NCI-H345 treated with DMSO at 0.1 percent for 48 hours (cell line): ENCODE measurements around the gene YDJC.
"Not testable (repeated sequence)": the region's sequence is repeated elsewhere in the genome, so short reads cannot be mapped to it uniquely, and the experiment has no call there.

Experiments
- DNase-seq: peaks from one replicate; lab custom pipeline; 2025; ENCODE audit not compliant: unreplicated experiment; lab: John Stamatoyannopoulos, UW

The YDJC gene

GRCh38 chr22:21652010-21652546 is 22.3 kb upstream of the YDJC start:
- peak; percentile 73 for DNase-seq

DNA sequence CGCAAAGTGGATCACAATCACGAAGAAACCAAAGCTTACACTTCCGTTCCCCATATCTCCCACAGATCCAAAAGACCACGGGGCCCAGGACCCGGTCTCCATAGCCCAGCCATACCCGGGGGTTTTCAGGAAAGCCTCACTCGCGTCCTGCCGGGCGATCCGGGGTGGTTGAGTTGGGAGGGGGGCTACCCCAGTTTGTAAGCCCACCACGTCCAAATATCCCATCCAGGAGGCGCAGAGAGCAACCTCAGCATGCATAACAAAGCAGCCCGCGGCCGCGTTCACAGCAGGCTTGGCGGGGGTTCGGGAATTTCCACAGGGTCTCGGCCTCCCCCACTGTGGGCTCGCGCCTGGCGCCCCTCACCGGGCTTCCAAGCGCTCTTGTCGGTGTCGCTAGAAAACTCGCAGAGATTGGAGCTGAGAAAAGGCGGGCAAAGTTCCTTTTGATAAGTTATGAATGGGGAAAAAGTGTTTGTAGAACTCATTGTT is 21.7 kb upstream of the YDJC start:
- DNase-seq: no peak

DNA sequence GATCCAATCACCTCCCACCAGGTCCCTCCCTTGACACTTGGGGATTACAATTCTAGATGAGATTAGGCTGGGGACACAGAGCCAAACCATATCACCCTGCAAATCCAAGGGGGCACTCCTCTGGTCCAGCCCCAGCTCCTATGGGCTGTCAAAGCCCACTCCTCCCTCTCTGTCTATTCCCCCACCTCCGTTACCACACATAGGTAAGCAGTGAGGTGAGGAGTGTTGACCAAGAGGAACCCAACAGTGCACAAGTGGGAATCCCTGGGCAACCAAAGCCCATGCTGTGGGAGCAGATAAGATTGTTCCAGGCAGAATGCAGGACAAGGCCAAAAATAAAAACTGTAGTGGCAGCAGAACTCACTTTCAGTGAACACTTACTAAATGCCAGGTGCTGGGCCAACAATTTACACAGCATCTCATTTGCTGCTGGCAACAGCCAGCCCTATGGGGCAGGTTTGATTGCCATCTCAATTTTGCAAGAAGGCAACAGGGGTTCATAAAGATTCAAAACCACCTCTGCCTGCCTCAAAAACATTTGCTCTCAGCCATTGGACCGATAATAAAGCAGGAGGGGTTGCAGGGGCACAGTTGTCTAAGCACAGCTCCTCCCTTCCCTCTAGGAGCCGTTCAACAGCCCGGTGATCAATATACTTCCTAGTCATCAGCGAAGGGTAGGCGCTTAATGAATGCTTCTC is 21.1 kb upstream of the YDJC start:
- DNase-seq: peak; percentile 48

GRCh38 chr22:21650280-21650679 is 20.5 kb upstream of the YDJC start:
- DNase-seq: no peak

- peak; percentile 62 for DNase-seq
These were observed 17.1 kb upstream of the YDJC start for GRCh38 chr22:21646608-21647590.

GRCh38 chr22:21645513-21645912 is 15.7 kb upstream of the YDJC start:
- not testable (repeated sequence) for DNase-seq

GRCh38 chr22:21643533-21644357 is 13.9 kb upstream of the YDJC start:
- no peak for DNase-seq

DNA sequence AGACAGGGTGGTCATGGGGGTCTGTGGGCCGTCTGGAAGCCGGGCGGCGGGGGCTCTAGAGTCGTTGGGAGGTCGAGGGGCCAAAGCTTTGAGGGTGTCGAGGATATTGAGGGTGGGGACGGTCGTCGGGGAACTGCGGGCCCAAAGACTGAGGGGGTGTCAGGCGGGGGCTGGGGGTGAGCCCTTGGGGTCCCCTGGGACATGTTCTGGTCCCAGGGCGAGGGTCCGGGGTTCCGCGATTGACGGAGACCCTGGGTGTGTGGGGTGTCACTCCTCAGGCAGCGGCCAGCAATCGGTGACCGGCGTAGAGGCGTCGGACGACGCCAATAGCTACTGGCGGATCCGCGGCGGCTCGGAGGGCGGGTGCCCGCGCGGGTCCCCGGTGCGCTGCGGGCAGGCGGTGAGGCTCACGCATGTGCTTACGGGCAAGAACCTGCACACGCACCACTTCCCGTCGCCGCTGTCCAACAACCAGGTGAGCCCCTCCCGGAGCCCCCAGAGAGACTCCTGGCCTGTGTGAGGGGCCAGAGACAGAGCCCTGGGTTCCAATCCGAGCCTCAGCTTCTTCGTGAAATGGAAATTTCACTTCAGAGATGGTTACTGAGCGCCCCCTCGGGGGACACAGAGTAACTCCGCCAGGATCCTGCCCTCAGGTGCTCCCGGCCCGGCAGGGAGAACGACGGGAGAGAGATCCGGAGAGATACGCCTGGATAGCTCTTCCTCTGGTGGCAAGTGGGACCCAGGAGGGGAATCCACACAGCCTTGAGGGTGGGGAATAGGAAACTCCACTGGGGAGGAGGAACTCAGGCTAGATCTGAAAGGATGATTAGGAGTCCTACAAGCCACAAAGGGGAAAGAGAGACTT is 13.0 kb upstream of the YDJC start:
- peak; percentile 30 for DNase-seq

- DNase-seq: peak; percentile 85
These were observed 12.2 kb upstream of the YDJC start, which contains the start of gene SDF2L1 for GRCh38 chr22:21641789-21642583. Gene SDF2L1, plus strand, starts transcription at chr22:21642302. Its CDS starts 35 bp downstream, at chr22:21642337.

DNA sequence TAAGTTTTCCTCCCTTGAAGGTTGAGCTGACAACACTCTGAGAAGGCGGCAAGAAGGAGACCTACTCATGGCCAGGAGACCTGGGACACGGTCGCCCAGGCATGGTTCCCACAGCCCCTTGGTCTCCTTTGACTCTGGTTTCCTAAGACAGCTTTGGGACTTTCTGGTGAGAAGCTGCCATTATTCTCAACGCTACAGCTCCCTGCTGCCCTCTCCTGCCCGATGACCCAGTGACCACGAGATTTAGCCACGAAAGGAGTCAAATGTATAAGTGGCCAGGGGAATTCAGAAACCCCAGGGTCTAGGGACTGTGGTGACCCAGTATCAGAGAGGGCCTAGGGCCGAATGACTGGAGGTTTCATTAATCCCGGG is 11.6 kb upstream of the YDJC start:
- no peak for DNase-seq

GRCh38 chr22:21640810-21641209 is 11.0 kb upstream of the YDJC start:
- no peak for DNase-seq

- no peak for DNase-seq
These were observed 9.5 kb upstream of the YDJC start for GRCh38 chr22:21639359-21639758.

DNA sequence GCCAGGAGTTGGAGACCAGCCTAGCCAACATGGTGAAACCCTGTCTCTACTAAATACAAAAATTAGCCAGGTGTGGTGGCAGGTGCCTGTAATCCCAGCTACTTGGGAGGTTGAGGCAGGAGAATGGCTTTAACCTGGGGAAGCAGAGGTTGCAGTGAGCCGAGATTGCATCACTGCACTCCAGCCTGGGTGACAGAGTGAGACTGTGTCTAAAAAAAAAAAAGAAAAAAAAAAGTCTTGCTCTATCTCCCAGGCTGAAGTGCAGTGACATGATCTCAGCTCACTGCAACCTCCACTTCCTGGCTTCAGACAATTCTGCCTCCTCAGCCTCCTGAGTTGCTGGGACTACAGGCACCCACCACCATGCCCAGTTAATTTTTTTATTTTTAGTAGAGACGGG is 7.6 kb upstream of the YDJC start:
- DNase-seq: not testable (repeated sequence)

DNA sequence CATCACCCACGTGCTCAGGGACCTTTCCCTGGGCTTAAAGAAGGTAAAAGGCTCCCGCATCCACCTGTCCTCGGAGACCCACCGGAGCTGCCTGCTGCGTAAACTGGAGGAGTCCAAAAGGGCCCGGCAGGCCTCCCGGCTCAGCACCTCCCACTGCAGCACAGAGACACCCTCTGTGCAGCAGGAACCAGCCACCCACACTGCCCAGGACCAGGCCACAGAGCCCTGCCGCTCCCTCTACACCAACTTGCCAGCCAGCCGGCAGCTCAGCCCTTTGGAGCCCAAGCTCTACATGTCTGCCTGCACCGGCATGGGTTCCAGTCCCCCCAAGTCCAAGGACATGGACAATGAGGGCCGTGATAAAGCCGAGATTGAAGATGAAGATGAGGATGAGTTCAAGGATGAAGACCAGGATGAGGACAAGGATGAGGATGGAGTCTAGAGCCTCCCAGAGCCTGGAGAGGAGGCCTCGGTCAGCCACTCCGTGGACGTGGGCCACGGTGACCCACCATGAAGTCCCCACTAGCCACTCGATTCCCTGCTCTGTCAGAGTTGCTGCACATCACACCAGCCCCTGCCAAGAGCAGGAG is 6.9 kb upstream of the YDJC start:
- DNase-seq: no peak

DNA sequence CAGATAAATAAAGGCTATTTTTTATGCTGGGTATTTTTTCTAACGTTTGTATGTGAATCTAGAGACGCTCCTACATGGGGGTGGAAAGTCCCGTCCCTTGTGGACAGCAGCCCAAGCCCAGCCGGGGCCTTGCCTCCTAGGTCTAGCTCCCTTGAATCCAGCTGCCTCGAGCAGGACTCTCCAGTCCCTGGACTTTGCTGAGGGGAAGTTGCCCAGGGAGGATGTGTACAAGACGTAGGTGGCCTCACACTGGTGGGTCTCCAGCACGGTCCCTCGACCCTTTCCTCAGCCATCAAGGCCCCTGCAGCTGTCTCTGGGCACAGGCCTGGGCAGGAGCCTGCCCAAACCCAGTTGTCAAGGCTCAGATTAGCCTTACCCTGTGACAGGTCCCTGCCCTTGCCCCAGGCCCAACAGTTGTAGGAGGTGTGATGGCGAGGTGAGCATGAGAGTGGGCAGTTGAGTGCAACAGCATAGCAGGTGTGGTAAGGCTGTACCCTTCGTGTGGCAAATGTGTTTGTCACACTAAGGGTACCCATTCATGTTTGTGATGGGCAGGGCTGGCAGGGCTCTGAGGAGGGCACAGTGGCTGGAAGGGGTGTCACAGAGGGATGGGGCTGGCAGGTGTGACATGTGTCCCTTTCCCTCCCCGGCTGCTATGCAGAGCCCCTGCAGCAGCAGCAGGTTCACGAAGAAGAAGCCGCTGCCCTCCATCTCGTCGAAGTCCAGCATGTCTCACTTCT is 6.1 kb upstream of the YDJC start:
- DNase-seq: no peak

DNA sequence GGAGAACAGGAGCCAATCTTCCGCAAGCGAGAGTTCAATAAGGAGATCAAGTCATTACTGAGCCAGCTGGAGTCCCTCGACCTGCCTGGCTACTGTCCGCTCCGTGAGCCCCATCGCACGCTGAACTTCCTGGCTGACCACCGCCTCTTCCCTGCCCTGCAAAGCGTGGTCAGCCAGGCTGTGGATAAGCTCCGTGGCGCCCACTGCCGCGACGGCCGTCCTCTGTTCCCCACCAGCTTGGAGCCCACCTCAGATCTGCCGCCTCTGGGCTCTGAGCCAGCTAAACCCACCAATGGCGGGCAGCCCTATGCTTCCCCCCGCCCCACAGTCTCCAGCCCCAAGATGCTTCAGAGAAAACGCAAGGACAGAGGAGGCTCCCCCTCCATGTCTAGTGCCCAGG is 5.0 kb upstream of the YDJC start:
- no peak for DNase-seq

- no peak for DNase-seq
These were observed 4.3 kb upstream of the YDJC start for GRCh38 chr22:21634081-21634480.

DNA sequence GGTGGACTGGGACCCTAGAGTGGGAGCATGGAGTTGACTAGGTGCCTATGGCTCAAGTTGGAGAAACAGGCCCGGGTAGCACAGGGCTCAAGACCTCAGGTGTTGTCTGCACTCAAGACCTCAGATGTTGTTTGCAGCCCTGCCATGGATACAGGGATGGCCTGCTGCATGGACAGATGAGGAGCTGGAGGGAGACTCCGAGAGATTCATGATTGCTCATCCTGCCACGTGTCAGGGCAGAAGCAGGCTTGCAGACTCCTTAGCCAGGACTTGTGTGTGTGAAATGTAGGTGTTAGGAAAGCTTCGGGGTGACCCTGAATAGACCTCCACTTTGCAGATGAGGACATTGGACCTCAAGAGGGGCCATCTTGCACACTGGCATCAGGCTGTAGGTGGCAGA is 3.7 kb upstream of the YDJC start:
- no peak for DNase-seq
